Measurements from ENCODE around the gene GMDS. TPM values are rescaled to one million over a fixed set of nuclear protein-coding genes. Genes with fewer than 3 reads are reported as not detected.

The GMDS gene
- total RNA-seq, 3 donors from 2014 or later (not counting 1 experiment from before 2014, with no cell fraction given): 23.6 to 31.0 (median 26.4) TPM

DNA sequence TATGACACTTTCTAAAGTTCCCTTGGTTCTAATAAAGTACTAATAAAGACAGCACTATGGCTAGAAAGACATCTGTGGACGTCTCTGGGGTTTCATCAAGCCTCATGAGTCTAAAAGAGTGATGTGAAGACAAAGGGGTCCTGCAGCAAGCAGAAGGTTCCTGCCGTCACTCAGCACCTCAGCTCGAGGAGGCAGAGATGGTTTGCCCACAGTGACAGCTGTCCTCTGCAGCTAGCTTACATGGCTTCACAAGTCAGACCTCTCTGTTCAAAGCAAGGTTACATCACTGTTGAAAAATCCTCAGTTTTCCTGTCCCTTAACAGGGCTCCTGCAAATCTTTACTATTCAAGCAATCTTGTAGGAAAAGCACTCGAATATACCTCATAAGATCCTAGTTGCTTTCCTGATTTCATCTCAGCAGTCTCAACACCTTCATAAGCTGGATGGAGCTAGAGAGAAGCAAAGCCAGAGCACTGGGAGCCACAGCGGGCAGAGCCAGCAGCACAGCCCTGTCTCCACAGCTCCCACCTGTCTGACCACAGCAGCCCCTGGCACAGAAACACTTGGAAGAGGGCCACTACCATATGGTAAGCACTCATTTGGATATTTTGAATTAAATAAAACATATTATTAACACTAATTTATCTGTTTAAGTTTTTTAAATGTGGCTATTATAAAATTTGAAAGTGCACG lies 202.3 kb downstream of the GMDS start:
- no peak overlapping the region for H3K4me3 ChIP-seq (ENCODE audit: low read length)
- H3K9me3 ChIP-seq (ENCODE audit: control insufficient read depth, insufficient read depth, low read length): no peaks in the 10 kb centered on the region
- TF ChIP-seq, protein P1, sequence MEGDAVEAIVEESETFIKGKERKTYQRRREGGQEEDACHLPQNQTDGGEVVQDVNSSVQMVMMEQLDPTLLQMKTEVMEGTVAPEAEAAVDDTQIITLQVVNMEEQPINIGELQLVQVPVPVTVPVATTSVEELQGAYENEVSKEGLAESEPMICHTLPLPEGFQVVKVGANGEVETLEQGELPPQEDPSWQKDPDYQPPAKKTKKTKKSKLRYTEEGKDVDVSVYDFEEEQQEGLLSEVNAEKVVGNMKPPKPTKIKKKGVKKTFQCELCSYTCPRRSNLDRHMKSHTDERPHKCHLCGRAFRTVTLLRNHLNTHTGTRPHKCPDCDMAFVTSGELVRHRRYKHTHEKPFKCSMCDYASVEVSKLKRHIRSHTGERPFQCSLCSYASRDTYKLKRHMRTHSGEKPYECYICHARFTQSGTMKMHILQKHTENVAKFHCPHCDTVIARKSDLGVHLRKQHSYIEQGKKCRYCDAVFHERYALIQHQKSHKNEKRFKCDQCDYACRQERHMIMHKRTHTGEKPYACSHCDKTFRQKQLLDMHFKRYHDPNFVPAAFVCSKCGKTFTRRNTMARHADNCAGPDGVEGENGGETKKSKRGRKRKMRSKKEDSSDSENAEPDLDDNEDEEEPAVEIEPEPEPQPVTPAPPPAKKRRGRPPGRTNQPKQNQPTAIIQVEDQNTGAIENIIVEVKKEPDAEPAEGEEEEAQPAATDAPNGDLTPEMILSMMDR (IDR thresholded peaks at IDR 0.05): no peak
- Mint-ChIP-seq H3K4me1 (peaks cover 10 to 11% of the 10 kb centered on the region in 2 donors), H3K27me3 (ENCODE audit: low read depth in 2 of 2) (no peaks in the 10 kb centered on the region), H3K36me3 (no peaks in the 10 kb centered on the region), H3K27ac (no peak overlapping the region), H3K4me3 (no peak overlapping the region), H3K9me3 (no peaks in the 10 kb centered on the region)
- no peak overlapping the region for H3K27ac ChIP-seq (ENCODE audit: low read length)
- WGBS (ENCODE audit: insufficient coverage): 88% methylated on average over 6 of the region's 6 CpGs
- no peaks in the 10 kb centered on the region for H3K36me3 ChIP-seq (ENCODE audit: control insufficient read depth, insufficient read depth, low read length)
- DNase-seq (no peak), ATAC-seq (no peak)
- intact Hi-C loops (cut with micrococcal nuclease): no loop called here
- no peaks in the 10 kb centered on the region for H3K27me3 ChIP-seq (ENCODE audit: control insufficient read depth, insufficient read depth, low read length)
- peaks cover 3% of the 10 kb centered on the region for H3K4me1 ChIP-seq (ENCODE audit: control insufficient read depth, insufficient read depth, low read length)

DNA sequence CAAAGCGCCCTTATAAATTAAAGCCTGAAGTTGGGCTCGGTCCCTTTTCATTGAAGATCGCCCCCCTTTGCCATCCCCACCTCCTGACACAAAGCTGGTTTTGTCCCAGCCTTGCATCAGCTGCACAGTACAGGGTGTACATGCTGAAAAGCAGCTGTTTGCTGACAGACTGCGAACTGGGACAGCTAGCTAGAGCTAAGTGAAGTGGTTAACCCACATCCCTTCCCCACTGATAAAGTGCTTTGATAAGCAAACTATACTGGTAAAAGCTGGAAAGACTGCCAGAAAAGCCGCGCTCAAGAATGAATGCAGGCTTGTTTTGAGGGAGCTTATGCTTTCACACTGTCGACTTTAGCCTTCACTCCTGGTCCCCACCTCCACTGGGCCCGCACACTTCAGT lies 207.3 kb downstream of the GMDS start:
- no peak overlapping the region for H3K27ac Mint-ChIP-seq
- H3K36me3 Mint-ChIP-seq: no peaks in the 10 kb centered on the region
- no peaks in the 10 kb centered on the region for H3K27me3 ChIP-seq (ENCODE audit: control insufficient read depth, insufficient read depth, low read length)
- intact Hi-C loops (cut with micrococcal nuclease): no loop called here
- peaks cover 18 to 20% of the 10 kb centered on the region in 2 donors for H3K4me1 Mint-ChIP-seq
- H3K27me3 Mint-ChIP-seq (ENCODE audit: low read depth in 2 of 2): no peaks in the 10 kb centered on the region
- DNase-seq (peak in 1 of 2 donors; percentile 65), ATAC-seq (peak in 1 of 3 donors; percentile 66)
- peaks cover 6% of the 10 kb centered on the region for H3K4me1 ChIP-seq (ENCODE audit: control insufficient read depth, insufficient read depth, low read length)
- no peaks in the 10 kb centered on the region for H3K9me3 ChIP-seq (ENCODE audit: control insufficient read depth, insufficient read depth, low read length)
- H3K9me3 Mint-ChIP-seq: no peaks in the 10 kb centered on the region
- WGBS (ENCODE audit: insufficient coverage): 24% methylated on average over 8 of the region's 8 CpGs
- TF ChIP-seq, protein P1 (IDR thresholded peaks at IDR 0.05): no peak
- no peak overlapping the region for H3K4me3 Mint-ChIP-seq
- no peak overlapping the region for H3K27ac ChIP-seq (ENCODE audit: low read length)
- no peaks in the 10 kb centered on the region for H3K36me3 ChIP-seq (ENCODE audit: control insufficient read depth, insufficient read depth, low read length)
- H3K4me3 ChIP-seq (ENCODE audit: low read length): no peak overlapping the region

DNA sequence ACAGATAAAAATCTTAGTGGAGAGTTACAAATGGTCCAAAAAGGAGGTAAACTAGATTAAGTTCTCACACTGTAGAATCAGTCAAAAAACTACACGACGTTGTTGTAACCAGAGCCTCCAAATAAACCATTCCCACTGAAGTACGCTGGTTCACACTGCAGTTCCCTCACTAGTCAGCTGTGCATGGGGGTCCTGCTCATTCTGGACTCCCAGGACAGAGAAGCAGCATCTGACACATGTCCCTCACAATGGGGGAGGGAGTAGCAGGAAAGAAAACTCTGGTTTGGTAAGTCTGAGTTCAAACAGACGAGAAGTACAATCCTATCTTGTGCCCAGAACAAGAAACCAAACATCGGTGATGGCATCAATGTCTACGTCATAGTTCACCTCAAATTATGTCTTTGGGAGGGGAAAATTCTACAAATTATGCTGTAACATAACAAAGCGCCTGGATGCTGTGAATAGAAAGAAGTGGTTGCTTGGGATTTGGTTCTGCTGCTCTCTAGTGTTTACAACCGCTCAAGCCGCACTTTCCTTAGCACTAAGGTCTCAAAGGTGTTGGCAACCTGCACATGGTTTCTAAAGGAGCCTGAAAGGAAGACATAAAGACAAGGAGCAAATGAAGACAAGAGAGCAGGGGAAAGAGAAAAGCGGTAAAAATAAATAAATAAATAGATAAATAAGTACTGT lies 208.0 kb downstream of the GMDS start:
- ATAC-seq: no peak
- H3K4me3 Mint-ChIP-seq: no peak overlapping the region

More for the DNA sequence above, 208.0 kb downstream of the GMDS start:
- TF ChIP-seq, protein P1 (IDR thresholded peaks at IDR 0.05): no peak
- H3K4me1 ChIP-seq (ENCODE audit: control insufficient read depth, insufficient read depth, low read length): peaks cover 6% of the 10 kb centered on the region
- intact Hi-C loops (cut with micrococcal nuclease): no loop called here
- Mint-ChIP-seq H3K9me3 (no peaks in the 10 kb centered on the region), H3K4me1 (peaks cover 18 to 20% of the 10 kb centered on the region in 2 donors), H3K27ac (no peak overlapping the region), H3K36me3 (no peaks in the 10 kb centered on the region), H3K27me3 (ENCODE audit: low read depth in 2 of 2) (no peaks in the 10 kb centered on the region)
- H3K27me3 ChIP-seq (ENCODE audit: control insufficient read depth, insufficient read depth, low read length): no peaks in the 10 kb centered on the region
- no peak overlapping the region for H3K4me3 ChIP-seq (ENCODE audit: low read length)
- no peak overlapping the region for H3K27ac ChIP-seq (ENCODE audit: low read length)
- DNase-seq: peak in 1 of 2 donors; percentile 19
- 90% methylated on average over 8 of the region's 10 CpGs for WGBS (ENCODE audit: insufficient coverage)
- H3K36me3 ChIP-seq (ENCODE audit: control insufficient read depth, insufficient read depth, low read length): no peaks in the 10 kb centered on the region
- H3K9me3 ChIP-seq (ENCODE audit: control insufficient read depth, insufficient read depth, low read length): no peaks in the 10 kb centered on the region
